Measurements from ENCODE around the gene MOV10L1.

MOV10L1 gene

GRCh38 chr22:50059881-50060262 lies 29.9 kb upstream of the MOV10L1 start:
- DNase-seq = no peak

- DNase-seq = no peak
Observed at GRCh38 chr22:50060441-50061140, 29.2 kb upstream of the MOV10L1 start.

GRCh38 chr22:50061141-50061823 lies 28.5 kb upstream of the MOV10L1 start:
- DNase-seq = no peak

GRCh38 chr22:50061824-50062355 lies 27.9 kb upstream of the MOV10L1 start:
- no peak for DNase-seq

- DNase-seq = no peak
Observed at GRCh38 chr22:50062509-50063135, 27.2 kb upstream of the MOV10L1 start.

- no peak for DNase-seq
Observed at GRCh38 chr22:50063589-50064393, 26.0 kb upstream of the MOV10L1 start.

- DNase-seq = no peak
Observed at GRCh38 chr22:50064453-50064852, 25.4 kb upstream of the MOV10L1 start.

- no peak for DNase-seq
Observed at GRCh38 chr22:50067244-50067643, 22.6 kb upstream of the MOV10L1 start.

- no peak for DNase-seq
Observed at GRCh38 chr22:50068096-50068495, 21.7 kb upstream of the MOV10L1 start.

GRCh38 chr22:50070366-50070765 lies 19.4 kb upstream of the MOV10L1 start:
- DNase-seq = no peak

GRCh38 chr22:50071432-50072166 lies 18.2 kb upstream of the MOV10L1 start:
- no peak for DNase-seq

GRCh38 chr22:50072167-50072555 lies 17.6 kb upstream of the MOV10L1 start:
- no peak for DNase-seq

- DNase-seq = no peak
Observed at GRCh38 chr22:50072714-50073538, 16.9 kb upstream of the MOV10L1 start.

- DNase-seq = no peak
Observed at GRCh38 chr22:50074056-50074455, 15.8 kb upstream of the MOV10L1 start.

- DNase-seq = no peak
Observed at GRCh38 chr22:50074551-50075530, 15.0 kb upstream of the MOV10L1 start.

GRCh38 chr22:50076646-50077535 lies 12.9 kb upstream of the MOV10L1 start:
- DNase-seq = no peak

- no peak for DNase-seq
Observed at GRCh38 chr22:50078246-50078645, 11.6 kb upstream of the MOV10L1 start.

- no peak for DNase-seq
Observed at GRCh38 chr22:50078761-50079160, 11.0 kb upstream of the MOV10L1 start.

GRCh38 chr22:50080077-50080465 lies 9.7 kb upstream of the MOV10L1 start:
- DNase-seq = no peak
